ENCODE measurements around the gene SOCS3. TPM values are rescaled to one million over a fixed set of nuclear protein-coding genes. Genes with fewer than 3 reads are reported as not detected.

SOCS3 gene
- total RNA-seq, 2 experiments from 2014 or later, result 22.2 to 24.4 TPM

- CTCF ChIA-PET, result interaction anchor here (0.5 kb wide), 1 partner anchor 69 kb away, joined by 3 read pairs; no protein-coding TSS in a partner anchor
- Mint-ChIP-seq H3K9me3 (no peaks in the 10 kb centered on the region), H3K4me3 (peak overlapping the region; percentile 5), H3K36me3 (ENCODE audit: low read depth) (peaks cover 29% of the 10 kb centered on the region), H3K4me1 (peaks cover 74% of the 10 kb centered on the region), H3K27ac (peak overlapping the region; percentile 77), H3K27me3 (no peaks in the 10 kb centered on the region)
- POLR2A ChIA-PET, result no interaction called here
- no peak for DNase-seq
These were observed 6.0 kb downstream of the SOCS3 start for GRCh38 chr17:78353834-78354233.

GRCh38 chr17:78351449-78352006 is 8.3 kb downstream of the SOCS3 start:
- Mint-ChIP-seq H3K4me3 (peak overlapping the region; percentile 55), H3K27me3 (no peaks in the 10 kb centered on the region), H3K27ac (no peak overlapping the region), H3K9me3 (no peaks in the 10 kb centered on the region), H3K4me1 (peaks cover 71% of the 10 kb centered on the region), H3K36me3 (ENCODE audit: low read depth) (peaks cover 8% of the 10 kb centered on the region)
- ChIA-PET POLR2A (no interaction called here), CTCF (interaction anchor here (0.6 to 0.7 kb wide), 2 partner anchors 85 to 100 kb away, joined by 3 read pairs; no protein-coding TSS in a partner anchor)
- DNase-seq, result no peak

DNA sequence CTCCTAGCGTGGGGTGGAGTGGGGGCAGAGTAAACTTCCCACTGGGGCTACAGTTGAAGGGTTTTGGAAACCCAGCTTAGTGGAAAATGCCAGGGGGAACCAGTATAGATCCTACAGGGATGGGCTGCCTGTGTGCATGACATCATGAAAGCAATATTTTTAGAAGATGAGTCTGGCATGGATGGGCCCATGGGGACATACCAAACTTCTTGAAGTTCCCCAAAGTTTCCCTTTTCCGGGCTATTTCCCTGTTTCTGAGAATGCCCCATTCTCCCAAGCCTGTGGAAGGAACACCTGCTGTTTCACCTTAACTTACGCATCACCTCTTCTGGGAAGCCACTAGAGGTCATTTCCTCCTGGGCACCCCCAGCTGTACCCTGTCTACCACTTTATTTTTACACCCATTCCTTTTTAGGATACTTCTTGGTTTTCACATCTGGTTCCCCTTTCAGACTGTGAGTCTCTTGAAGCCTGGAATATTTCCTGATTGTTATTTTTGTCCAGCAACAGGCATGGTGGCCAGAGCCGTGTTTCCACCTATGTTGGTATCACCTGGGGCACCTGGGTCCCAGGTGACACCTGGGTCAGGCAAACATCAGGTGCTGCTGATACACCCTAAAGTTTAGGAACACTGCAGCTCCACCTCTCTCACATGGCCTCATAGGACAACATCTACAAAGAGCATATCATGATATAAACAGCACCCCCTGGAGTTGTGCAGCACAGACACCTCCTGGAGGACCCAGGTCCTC is 9.8 kb downstream of the SOCS3 start:
- CTCF ChIA-PET, result interaction anchor here (0.7 kb wide), 1 partner anchor 405 kb away, joined by 3 read pairs; no protein-coding TSS in a partner anchor
- Mint-ChIP-seq H3K27me3 (no peaks in the 10 kb centered on the region), H3K27ac (no peak overlapping the region), H3K36me3 (ENCODE audit: low read depth) (no peaks in the 10 kb centered on the region), H3K9me3 (no peaks in the 10 kb centered on the region), H3K4me1 (peaks cover 68% of the 10 kb centered on the region), H3K4me3 (no peak overlapping the region)
- DNase-seq, result no peak
- POLR2A ChIA-PET, result no interaction called here

DNA sequence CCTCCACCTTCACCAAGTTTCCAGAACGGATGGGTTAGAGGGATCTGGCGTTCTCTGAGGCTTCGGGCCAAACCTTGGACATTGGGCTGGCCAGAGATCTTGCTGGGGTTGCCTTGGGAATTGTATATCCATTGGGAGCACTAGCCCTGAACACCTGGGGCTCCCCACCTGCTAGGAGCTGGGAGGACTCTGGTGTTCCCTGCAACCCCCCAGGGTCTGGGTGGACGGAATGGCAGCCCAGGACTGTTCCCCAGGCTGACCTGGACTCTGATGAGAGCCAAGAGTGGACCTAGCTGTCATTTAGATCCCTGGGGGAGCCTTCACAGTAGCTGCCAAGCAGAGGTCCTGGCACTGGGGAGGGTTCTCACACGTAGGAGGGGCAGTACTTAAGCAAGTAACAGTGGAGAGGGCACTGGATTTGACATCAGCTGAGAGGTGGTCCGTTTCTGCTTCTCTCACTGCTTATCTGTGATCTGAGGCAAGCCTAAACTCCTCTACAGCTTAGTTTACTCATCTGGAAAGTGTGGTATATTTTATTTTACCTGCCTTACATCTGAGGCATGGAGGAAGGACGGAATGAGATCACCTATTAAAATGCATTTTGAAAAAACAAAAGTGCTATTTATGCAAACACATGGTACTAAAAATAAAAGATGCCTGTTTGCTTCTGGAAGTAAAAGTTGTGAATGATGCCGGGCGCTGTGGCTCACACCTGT is 11.7 kb downstream of the SOCS3 start:
- H3K36me3 Mint-ChIP-seq (ENCODE audit: low read depth), result no peaks in the 10 kb centered on the region
- H3K4me1 Mint-ChIP-seq, result peaks cover 67% of the 10 kb centered on the region
- no peak for DNase-seq
- ChIA-PET POLR2A (no interaction called here), CTCF (interaction anchor here (0.7 to 1.6 kb wide), 3 partner anchors 12 to 64 kb away, joined by 3 to 4 read pairs (median 3); no protein-coding TSS in a partner anchor)
- H3K27ac Mint-ChIP-seq, result no peak overlapping the region
- no peaks in the 10 kb centered on the region for H3K27me3 Mint-ChIP-seq
- H3K9me3 Mint-ChIP-seq, result no peaks in the 10 kb centered on the region
- no peak overlapping the region for H3K4me3 Mint-ChIP-seq

DNA sequence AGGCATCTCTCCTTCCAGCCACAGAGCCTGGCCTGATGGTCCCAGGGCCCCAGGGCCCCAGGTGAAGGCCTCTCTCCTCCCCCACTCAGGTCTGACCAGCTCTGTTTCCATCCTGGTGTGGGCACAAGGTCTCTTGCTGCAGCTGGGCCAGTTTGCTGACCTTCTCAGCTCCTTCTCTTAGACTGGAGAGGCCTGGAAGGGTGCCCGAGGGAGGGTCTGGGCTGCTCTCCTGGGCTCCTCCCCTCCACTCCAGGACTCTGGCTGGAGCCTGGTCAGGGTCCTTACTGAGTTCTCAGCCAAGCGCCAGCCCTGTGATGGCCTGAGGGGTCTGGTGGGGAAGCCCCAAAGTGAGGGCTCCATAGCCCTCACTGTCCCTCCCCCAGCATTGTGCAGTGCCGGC is 12.4 kb downstream of the SOCS3 start:
- POLR2A ChIA-PET, result no interaction called here
- Mint-ChIP-seq H3K4me1 (peaks cover 72% of the 10 kb centered on the region), H3K27me3 (no peaks in the 10 kb centered on the region), H3K36me3 (ENCODE audit: low read depth) (no peaks in the 10 kb centered on the region), H3K27ac (no peak overlapping the region), H3K9me3 (no peaks in the 10 kb centered on the region), H3K4me3 (no peak overlapping the region)
- no peak for DNase-seq
- CTCF ChIA-PET, result interaction anchor here (0.7 to 1.6 kb wide), 3 partner anchors 11 to 64 kb away, joined by 3 to 4 read pairs (median 3); no protein-coding TSS in a partner anchor

- ChIA-PET CTCF (interaction anchor here (1.3 to 2.8 kb wide), 3 partner anchors 11 to 18 kb away, joined by 3 to 12 read pairs (median 7); no protein-coding TSS in a partner anchor), POLR2A (no interaction called here)
- H3K9me3 Mint-ChIP-seq, result no peaks in the 10 kb centered on the region
- no peaks in the 10 kb centered on the region for H3K27me3 Mint-ChIP-seq
- no peaks in the 10 kb centered on the region for H3K36me3 Mint-ChIP-seq (ENCODE audit: low read depth)
- no peak overlapping the region for H3K27ac Mint-ChIP-seq
- DNase-seq, result no peak
- peaks cover 67% of the 10 kb centered on the region for H3K4me1 Mint-ChIP-seq
- H3K4me3 Mint-ChIP-seq, result no peak overlapping the region
These were observed 13.1 kb downstream of the SOCS3 start for GRCh38 chr17:78346605-78347250.

- no peak for DNase-seq
- CTCF ChIA-PET, result interaction anchor here (0.9 to 2.8 kb wide), 5 partner anchors 10 to 24 kb away, joined by 3 to 12 read pairs (median 3); no protein-coding TSS in a partner anchor
- H3K27ac Mint-ChIP-seq, result no peak overlapping the region
- H3K4me3 Mint-ChIP-seq, result no peak overlapping the region
- H3K36me3 Mint-ChIP-seq (ENCODE audit: low read depth), result no peaks in the 10 kb centered on the region
- no peaks in the 10 kb centered on the region for H3K9me3 Mint-ChIP-seq
- POLR2A ChIA-PET, result no interaction called here
- H3K27me3 Mint-ChIP-seq, result no peaks in the 10 kb centered on the region
- peaks cover 65% of the 10 kb centered on the region for H3K4me1 Mint-ChIP-seq
These were observed 13.9 kb downstream of the SOCS3 start for GRCh38 chr17:78345791-78346494.

GRCh38 chr17:78345172-78345571 is 14.7 kb downstream of the SOCS3 start:
- Mint-ChIP-seq H3K9me3 (no peaks in the 10 kb centered on the region), H3K27ac (peak overlapping the region; percentile 61), H3K4me1 (peaks cover 66% of the 10 kb centered on the region), H3K36me3 (ENCODE audit: low read depth) (no peaks in the 10 kb centered on the region), H3K27me3 (no peaks in the 10 kb centered on the region), H3K4me3 (no peak overlapping the region)
- DNase-seq, result no peak
- CTCF ChIA-PET, result interaction anchor here (0.6 to 2.8 kb wide), 6 partner anchors 9 to 162 kb away, joined by 3 to 12 read pairs (median 5); no protein-coding TSS in a partner anchor
- POLR2A ChIA-PET, result no interaction called here

- CTCF ChIA-PET, result interaction anchor here (0.6 to 2.8 kb wide), 7 partner anchors 9 to 163 kb away, joined by 3 to 12 read pairs (median 5); no protein-coding TSS in a partner anchor
These were observed 15.2 kb downstream of the SOCS3 start for GRCh38 chr17:78344666-78345065.

GRCh38 chr17:78343543-78344201 is 16.2 kb downstream of the SOCS3 start:
- peaks cover 69% of the 10 kb centered on the region for H3K4me1 Mint-ChIP-seq
- peak overlapping the region; percentile 91 for H3K27ac Mint-ChIP-seq
- ChIA-PET POLR2A (interaction anchor here (0.7 kb wide), 2 partner anchors 27 to 38 kb away, joined by 3 to 4 read pairs; no protein-coding TSS in a partner anchor), CTCF (interaction anchor here (0.8 to 2.4 kb wide), 5 partner anchors 10 to 92 kb away, joined by 3 to 9 read pairs (median 4); no protein-coding TSS in a partner anchor)
- DNase-seq, result peak; percentile 88
- peak overlapping the region; percentile 62 for H3K4me3 Mint-ChIP-seq
- no peaks in the 10 kb centered on the region for H3K27me3 Mint-ChIP-seq
- H3K36me3 Mint-ChIP-seq (ENCODE audit: low read depth), result no peaks in the 10 kb centered on the region
- H3K9me3 Mint-ChIP-seq, result no peaks in the 10 kb centered on the region

More at GRCh38 chr17:78344666-78345065, 15.2 kb downstream of the SOCS3 start:
- Mint-ChIP-seq H3K27me3 (no peaks in the 10 kb centered on the region), H3K9me3 (no peaks in the 10 kb centered on the region), H3K4me3 (no peak overlapping the region), H3K36me3 (ENCODE audit: low read depth) (no peaks in the 10 kb centered on the region), H3K4me1 (peaks cover 66% of the 10 kb centered on the region), H3K27ac (peak overlapping the region; percentile 44)
- DNase-seq, result no peak
- POLR2A ChIA-PET, result no interaction called here

- H3K27me3 Mint-ChIP-seq, result no peaks in the 10 kb centered on the region
- ChIA-PET CTCF (interaction anchor here (0.9 to 2.4 kb wide), 5 partner anchors 12 to 92 kb away, joined by 3 to 10 read pairs (median 5); no protein-coding TSS in a partner anchor), POLR2A (no interaction called here)
- DNase-seq, result no peak
- peak overlapping the region; percentile 91 for H3K27ac Mint-ChIP-seq
- no peaks in the 10 kb centered on the region for H3K9me3 Mint-ChIP-seq
- no peaks in the 10 kb centered on the region for H3K36me3 Mint-ChIP-seq (ENCODE audit: low read depth)
- peak overlapping the region; percentile 62 for H3K4me3 Mint-ChIP-seq
- peaks cover 68% of the 10 kb centered on the region for H3K4me1 Mint-ChIP-seq
These were observed 16.7 kb downstream of the SOCS3 start for GRCh38 chr17:78343187-78343542.

Measured in activated CD4-positive, alpha-beta T cell treated with anti-CD3 and anti-CD28 coated beads, Interleukin-2, amount 10 ng/mL, durations not matched to agents 7 days and 5 days (primary cell).